HG02610 (cell line): ENCODE results near the gene PARP3.

Experiments used
- ATAC-seq: cut with Tn5 transposase; IDR thresholded peaks from one replicate; pipeline ENCODE4 v1.9.1; 2021; ENCODE audit warnings: mild to moderate bottlenecking, moderate library complexity; ENCODE audit not compliant: unreplicated experiment

PARP3 gene

DNA sequence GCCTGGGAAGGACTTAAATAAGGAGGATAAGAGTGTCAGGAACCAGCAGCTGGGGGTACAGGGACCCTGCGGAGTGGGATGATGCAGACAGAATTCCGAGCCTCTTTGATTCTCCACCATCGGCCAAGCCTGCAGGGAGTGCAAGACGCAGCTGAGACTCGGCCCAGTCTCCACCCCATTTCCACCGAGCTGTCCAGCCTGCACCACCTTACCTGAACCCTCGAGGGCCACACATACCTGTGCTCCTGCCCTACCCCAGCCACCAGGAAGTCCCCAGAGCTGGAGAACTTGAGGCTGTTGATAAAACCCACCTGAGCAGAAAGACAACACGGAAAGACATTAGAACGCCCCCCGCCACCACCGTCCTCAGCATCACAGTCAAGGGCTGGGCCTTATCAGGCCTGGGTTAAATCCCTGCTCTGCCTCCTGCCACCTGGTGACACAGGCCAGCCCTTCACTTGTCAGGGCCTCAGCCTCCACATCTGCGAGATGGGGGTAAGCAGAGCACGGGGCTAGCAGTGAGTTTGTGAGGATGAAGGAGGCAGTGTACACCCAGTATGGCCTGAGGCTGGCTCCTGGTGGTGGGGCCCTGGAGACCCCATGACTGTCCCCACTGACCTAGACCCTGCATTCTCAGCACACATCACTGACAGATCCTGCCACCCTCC lies 8.6 kb upstream of the PARP3 start:
- no peak for ATAC-seq

DNA sequence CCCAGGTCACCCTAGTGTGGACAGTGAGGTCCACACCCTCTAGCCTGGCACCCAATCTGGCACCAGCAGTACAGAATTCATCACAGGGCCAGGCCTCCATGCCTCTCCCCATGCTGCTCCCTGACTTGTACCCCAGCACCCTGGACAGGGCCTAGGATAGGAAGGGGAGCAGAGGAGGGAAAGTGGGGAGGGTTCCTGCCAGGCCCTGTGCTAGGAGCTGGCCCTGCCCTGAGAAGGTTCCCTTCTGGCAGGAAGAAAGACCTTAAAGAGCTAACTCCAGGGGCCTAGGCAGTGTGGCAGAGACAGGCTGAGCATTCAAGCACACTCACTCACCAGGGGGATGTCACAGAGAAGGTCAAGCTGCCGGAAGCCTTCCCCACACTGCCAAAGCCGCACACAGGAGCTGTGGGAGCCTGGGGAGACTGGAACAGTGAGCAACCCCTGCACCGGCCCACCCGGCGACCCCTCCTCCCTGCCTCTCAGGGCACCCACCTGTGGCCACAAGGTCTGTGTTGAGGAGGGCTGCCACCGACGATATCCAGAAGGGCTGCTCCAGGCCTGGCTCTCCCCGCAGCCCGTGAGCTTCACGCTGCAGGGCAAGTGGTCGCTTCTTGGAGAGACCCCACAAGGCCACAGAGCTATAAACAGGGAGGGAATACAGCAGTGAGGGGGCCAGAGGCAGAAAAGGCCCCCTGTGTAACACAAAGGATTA lies 7.9 kb upstream of the PARP3 start:
- no peak for ATAC-seq

DNA sequence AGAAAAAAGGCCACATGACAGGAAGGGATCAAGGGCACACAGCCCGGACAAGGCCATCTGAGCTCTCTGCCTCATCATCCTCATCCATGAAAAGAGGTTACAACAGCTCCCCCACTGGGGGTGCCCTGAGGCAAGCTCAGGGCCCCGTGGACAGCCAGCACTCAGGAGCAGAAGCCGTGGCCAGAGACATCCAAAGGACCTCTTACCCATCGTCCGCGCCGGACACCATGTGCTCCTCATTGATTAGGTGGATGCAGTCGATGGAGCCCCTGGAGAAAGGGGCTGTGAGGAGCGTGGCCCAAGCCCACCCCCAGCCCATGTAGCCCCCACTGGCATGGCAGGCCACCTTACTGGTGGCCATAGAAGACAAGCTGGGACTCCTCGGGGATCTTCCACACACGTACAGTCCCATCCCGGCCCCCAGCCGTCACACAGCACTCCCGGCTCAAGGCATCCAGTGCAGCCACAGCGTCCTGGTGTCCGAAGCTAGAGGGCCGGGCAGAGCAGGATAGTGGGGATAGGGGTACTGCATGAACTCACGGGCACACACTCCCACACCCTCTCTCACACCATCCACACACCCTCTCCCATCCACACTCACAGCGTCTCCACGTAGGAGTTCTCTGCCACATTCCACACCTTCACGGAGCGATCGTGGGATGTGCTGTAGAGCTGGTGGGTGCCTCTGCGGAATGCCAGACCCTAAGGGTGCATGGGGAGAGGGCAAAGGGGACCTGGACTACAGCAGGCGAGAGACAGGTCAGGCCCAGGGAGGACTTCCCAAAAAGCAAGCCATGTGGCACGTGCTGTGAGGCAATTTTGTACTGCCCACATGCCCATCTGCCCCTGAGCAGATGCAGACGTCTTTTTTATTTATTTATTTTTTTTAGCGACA lies 6.9 kb upstream of the PARP3 start:
- no peak for ATAC-seq

- no peak for ATAC-seq
Measured at GRCh38 chr3:51935886-51936755, 6.0 kb upstream of the PARP3 start.

- ATAC-seq, result no peak
Measured at GRCh38 chr3:51937014-51937413, 5.1 kb upstream of the PARP3 start.

GRCh38 chr3:51937611-51938450 lies 4.3 kb upstream of the PARP3 start:
- no peak for ATAC-seq

DNA sequence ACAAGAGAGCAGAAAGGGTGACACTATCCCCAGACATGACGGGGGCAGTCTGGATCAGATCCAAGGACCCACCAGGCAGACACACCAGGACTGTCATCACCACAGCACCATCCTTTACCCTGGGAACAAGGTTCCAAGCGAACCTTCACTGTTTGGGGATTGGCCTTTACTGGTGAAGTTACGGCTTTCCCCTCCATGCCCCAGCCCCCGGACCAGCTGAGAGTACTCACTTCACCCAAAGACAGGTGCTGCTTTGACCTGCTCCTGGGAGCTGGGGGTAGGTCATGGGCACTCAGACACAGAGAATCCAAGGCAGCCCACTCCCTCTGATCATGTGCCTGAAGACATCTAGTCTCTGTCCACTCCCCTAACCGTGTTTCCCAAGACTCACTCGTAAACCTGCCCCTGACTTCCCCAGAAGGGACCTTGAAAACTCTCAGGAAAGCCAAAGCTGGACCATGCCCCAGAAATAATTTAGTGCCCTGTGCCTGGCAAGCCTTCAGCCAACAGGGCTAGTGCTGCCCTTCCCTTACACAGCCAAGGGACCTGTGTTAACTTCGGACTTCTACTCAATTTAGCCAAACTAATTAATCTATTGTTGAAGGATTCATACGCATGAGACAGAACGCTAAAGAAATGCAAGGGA lies 3.3 kb upstream of the PARP3 start:
- no peak for ATAC-seq

DNA sequence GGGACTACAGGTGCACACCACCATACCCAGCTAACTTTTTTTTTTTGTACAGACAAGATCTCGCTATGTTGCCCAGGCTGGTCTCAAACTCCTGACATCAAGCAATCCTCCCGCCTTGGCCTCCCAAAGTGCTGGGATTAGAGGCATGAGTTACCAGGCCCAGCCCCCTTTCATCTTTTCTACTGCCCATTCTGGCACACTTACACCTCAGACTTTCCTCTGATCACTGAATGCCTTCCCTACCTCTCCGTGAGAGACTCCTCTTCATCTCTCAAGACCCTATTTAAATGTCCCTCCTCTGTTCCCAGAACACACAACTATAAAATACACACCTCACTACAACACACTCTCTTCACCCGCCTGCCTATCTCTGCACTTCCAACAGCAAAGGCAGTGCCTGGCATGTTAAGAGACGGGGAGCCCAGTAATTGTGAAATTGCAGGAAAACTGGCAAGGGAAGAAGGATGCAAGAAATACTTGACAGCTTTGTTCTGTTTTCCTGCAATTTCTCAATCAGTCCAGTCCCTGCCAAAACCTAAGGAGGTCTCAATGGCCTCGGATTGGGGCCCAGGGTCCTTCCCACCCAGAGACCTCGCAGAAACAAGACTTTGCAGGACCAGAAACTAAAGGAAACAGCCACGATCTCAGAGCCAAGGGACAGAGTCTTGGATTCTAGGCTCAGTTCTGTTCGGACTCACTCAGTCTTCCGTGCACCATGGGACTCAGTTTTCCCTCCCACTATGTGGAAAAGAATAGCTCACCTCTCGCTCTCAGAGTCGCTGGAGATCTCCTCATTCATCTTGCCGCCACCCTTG lies 1.3 kb upstream of the PARP3 start:
- ATAC-seq, result no peak

GRCh38 chr3:51941463-51941797 lies 733 bp upstream of the PARP3 start:
- no peak for ATAC-seq

- ATAC-seq, result peak; percentile 33
Measured at GRCh38 chr3:51942603-51943450, 664 bp downstream of the PARP3 start.

DNA sequence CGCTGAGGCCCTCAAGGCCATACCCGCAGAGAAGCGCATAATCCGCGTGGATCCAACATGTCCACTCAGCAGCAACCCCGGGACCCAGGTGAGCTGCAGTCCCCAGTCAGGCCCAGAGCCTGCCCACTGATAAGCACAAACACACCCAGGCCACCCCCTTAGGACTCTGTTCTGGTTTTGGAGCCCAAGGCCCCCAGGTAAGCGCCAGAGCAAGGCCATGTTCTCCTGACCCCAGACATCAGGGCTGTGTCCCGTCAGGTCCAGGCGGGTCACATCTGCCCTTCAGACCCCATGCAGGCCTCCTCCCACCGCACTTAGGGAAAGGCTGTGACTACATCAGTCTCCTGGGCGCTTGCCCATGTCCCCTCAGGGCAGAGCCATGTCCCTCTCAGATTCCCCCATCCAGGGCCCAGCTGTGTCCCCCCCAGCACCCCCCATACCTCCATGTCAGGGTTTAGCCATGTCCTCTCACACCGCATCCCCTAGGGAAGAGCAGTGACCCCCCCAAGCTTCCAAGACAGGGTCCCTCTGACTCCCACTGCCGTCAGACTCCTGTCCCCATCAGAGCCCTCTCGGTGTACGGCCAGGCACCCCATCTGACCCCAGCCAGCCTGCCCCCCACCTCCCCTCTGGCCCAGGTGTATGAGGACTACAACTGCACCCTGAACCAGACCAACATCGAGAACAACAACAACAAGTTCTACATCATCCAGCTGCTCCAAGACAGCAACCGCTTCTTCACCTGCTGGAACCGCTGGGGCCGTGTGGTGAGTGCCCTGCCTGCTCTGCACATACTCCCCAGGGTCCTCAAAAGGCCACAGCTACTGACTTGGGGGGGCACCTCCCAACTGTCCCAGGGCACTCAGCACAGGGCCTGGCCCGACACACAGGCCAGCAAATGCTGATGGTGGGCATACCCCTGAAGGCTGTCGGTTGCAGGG lies 1.6 kb downstream of the PARP3 start:
- no peak for ATAC-seq

GRCh38 chr3:51944451-51945021 lies 2.4 kb downstream of the PARP3 start:
- ATAC-seq, result no peak

GRCh38 chr3:51945031-51945840 lies 3.1 kb downstream of the PARP3 start:
- no peak for ATAC-seq

GRCh38 chr3:51945926-51946705 lies 4.0 kb downstream of the PARP3 start:
- no peak for ATAC-seq

DNA sequence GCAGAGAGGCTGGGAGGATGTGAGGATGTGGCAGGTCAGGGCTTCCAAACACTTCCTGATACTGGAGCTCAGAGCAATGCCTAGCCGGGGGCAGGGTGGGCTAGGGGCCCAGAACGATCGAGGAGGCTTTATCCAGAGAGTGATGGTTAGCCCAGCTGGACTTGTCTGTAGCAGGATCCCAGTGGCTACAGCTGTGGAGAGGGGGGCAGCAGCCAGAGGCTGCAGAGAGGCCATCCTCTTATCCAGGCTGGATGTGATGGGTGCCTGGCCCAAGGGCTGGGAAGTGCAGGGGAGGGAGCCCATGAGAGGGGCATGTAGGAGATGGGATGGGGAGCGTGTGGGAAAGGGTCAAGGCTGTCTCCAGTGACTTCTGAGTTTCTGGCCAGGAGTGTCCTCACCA lies 4.6 kb downstream of the PARP3 start:
- ATAC-seq, result no peak
